Measurements from ENCODE around the gene ATP5F1D.

The ATP5F1D gene

DNA sequence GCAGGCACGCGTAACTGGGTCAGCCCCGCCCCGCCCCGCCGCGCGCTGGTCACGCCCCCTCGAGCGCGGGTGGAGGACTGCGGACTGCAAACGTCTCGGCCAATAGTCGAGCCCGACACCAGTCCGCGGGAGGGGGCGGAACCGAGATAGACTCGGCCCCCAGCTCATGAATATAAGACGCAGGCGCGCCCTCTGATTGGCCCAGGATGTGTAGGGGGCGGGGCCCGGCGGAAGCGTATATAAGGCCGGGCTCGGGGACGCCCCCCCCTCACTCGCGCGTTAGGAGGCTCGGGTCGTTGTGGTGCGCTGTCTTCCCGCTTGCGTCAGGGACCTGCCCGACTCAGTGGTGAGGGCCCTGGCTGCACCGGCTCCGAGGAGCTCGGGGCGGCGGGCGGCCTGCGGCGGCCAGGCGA, 27.5 kb downstream of the ATP5F1D start, which contains the start of gene CIRBP:
Gene CIRBP (plus strand): TSS at position 268 of the 413 bp plus-strand sequence. CDS start 1,602 bp downstream, outside the sequence.
- Histone ChIP-seq H3K4me3 (ENCODE audit: low read depth, low read length) (peak within 1 kb of the TSS; percentile 93), H3K27ac (ENCODE audit: low read depth, low read length) (peak within 1 kb of the TSS; percentile 98), H3K79me2 (ENCODE audit: control insufficient read depth, insufficient read depth, low read length, unreplicated experiment) (peaks cover 43% of the 10 kb centered on the region), H3K4me1 (ENCODE audit: control insufficient read depth, insufficient read depth, low read length, unreplicated experiment) (peaks cover 50% of the 10 kb centered on the region), H3K36me3 (ENCODE audit: insufficient read depth, low read length) (peaks cover 27% of the 10 kb centered on the region; the same call in 1 of the 2 replicates), H2AFZ (ENCODE audit: low read length, unreplicated experiment) (no peak within 1 kb of the TSS), H3K27me3 (ENCODE audit: insufficient read depth, low read length) (no peaks in the 10 kb centered on the region)

DNA sequence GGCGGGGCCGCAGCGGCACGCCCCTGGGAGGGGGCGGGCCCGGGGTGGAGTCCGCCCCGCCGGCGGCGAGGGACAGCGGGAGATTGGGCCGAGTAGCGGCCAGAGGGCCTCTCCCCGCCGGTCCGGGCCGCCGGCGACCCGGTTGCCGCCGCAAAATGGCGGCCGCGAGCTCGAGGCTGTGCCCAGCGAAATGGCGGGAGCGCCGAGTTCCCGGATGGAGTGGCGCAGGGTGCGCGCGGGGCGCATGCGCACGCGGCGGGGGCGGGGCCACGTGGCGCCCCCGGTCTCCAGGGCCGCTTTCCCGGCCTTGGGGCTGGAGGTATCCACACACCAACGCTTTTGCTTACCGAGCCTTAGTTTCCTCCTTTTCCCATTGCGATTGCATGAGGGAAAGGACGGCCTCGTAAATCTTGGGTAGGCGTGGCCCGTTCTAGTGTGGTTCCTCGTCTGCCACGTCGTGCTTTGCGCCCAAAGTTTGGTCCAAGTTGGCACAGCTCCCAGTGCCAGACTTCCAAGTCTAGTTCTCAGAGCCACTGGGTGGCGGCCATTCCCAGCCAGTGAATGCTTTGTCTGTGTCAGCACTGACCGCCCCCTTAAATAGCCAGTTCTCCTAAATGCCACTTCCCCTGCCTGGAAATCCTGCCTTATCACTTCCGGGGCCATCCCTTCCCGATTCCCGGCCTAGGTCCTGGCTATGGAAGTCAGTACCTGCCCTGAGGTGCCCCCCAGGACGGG, 28.1 kb downstream of the ATP5F1D start:
- Histone ChIP-seq H3K27ac (ENCODE audit: low read depth, low read length) (peak overlapping the region; percentile 98), H3K4me1 (ENCODE audit: control insufficient read depth, insufficient read depth, low read length, unreplicated experiment) (peaks cover 51% of the 10 kb centered on the region), H2AFZ (ENCODE audit: low read length, unreplicated experiment) (no peak overlapping the region), H3K79me2 (ENCODE audit: control insufficient read depth, insufficient read depth, low read length, unreplicated experiment) (peaks cover 49% of the 10 kb centered on the region), H3K36me3 (ENCODE audit: insufficient read depth, low read length) (peaks cover 29% of the 10 kb centered on the region; the same call in 1 of the 2 replicates), H3K27me3 (ENCODE audit: insufficient read depth, low read length) (no peaks in the 10 kb centered on the region), H3K4me3 (ENCODE audit: low read depth, low read length) (peak overlapping the region; percentile 93)

DNA sequence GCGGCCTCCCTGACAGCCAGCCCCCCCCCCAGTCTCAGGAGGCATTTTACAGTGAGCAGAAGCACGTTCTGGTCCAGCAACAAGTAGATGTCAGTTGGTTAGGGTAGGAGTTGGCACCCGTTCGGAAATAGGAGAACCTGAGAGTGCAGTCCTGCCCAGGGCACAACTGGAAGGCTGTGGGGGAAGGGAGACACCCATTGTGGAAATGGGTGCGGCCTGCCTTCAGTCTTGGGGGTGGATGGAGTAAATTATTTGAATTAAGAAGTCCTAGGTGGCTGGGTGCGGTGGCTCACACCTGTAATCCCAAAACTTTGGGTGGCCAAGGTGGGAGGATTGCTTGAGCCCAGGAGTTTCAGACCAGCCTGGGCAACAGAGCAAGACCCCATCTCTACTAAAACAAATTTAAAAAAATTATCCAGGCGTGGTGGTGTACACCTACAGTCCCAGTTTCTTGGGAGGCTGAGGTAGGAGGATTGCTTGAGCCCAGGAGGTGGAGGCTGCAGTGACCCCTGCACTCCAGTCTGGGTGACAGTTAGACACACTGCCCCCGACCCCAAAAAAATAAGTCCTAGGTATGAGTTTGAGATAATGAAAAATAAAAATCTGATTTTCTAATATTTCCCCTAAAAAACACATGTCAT, 28.8 kb downstream of the ATP5F1D start:
- H3K4me1 ChIP-seq (ENCODE audit: control insufficient read depth, insufficient read depth, low read length, unreplicated experiment), result peaks cover 48% of the 10 kb centered on the region
- H3K27me3 ChIP-seq (ENCODE audit: insufficient read depth, low read length), result no peaks in the 10 kb centered on the region
- peaks cover 49% of the 10 kb centered on the region for H3K79me2 ChIP-seq (ENCODE audit: control insufficient read depth, insufficient read depth, low read length, unreplicated experiment)
- H2AFZ ChIP-seq (ENCODE audit: low read length, unreplicated experiment), result no peak overlapping the region
- peak overlapping the region; percentile 98 for H3K27ac ChIP-seq (ENCODE audit: low read depth, low read length)
- peaks cover 29% of the 10 kb centered on the region; the same call in 1 of the 2 replicates for H3K36me3 ChIP-seq (ENCODE audit: insufficient read depth, low read length)
- H3K4me3 ChIP-seq (ENCODE audit: low read depth, low read length), result peak overlapping the region; percentile 93

DNA sequence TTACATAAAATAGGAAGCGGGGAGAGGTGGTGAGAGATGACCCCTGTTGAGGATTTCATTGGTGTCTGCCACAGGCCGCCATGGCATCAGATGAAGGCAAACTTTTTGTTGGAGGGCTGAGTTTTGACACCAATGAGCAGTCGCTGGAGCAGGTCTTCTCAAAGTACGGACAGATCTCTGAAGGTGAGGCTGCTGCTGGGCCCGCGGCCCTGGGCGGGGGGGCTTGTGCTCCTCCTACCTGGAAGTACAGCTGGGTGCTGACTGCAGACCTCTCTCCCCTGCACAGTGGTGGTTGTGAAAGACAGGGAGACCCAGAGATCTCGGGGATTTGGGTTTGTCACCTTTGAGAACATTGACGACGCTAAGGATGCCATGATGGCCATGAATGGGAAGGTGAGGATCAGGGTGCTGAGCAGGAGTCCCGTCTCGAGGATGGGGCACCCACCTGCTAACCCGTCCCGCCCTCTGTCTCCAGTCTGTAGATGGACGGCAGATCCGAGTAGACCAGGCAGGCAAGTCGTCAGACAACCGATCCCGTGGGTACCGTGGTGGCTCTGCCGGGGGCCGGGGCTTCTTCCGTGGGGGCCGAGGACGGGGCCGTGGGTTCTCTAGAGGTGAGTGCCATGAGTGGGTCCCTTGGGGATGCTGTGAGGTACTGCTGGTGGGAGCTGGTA, 29.4 kb downstream of the ATP5F1D start:
- peaks cover 29% of the 10 kb centered on the region; the same call in 1 of the 2 replicates for H3K36me3 ChIP-seq (ENCODE audit: insufficient read depth, low read length)

DNA sequence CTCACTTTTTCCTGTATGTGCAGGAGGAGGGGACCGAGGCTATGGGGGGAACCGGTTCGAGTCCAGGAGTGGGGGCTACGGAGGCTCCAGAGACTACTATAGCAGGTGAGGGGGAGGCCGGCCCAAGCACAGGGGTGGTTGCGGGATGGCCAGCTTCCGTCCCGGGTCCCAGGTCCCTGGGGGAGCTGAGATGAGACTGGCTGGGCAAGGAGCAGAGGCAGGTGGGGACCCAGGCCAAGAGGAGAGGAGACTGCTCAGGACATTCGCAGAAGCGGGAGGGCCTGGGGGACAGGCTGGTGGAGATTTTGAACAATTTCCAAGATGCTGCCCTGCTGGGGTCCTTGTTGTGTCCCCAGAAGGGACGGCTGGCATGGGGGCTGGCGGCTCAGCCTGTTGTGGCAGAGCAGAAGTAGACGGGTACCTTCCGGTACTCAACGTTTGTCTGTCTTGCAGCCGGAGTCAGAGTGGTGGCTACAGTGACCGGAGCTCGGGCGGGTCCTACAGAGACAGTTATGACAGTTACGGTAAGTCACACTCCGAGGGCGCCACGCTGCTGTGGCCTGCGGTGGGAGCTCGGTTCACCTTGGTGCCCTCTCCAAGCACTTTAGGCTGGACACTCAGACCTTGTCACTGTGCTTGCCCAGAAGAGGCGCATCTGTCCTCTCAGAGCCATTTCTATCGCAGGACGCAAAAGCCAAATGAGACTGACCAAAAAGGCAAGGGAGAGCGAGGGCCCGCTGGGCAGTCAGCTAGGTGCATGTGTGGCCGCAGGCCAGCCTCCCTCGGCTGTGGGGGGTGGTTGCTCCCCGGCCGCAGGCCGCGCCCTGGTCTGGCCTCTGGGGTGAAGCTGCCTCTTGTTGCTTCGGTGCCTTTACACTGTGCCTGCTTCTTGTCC, 30.2 kb downstream of the ATP5F1D start:
- Histone ChIP-seq H3K4me3 (ENCODE audit: low read depth, low read length) (peak overlapping the region; percentile 93; the same call in 1 of the 2 replicates), H2AFZ (ENCODE audit: low read length, unreplicated experiment) (no peak overlapping the region), H3K36me3 (ENCODE audit: insufficient read depth, low read length) (peaks cover 29% of the 10 kb centered on the region; the same call in 1 of the 2 replicates), H3K27ac (ENCODE audit: low read depth, low read length) (no peak overlapping the region), H3K4me1 (ENCODE audit: control insufficient read depth, insufficient read depth, low read length, unreplicated experiment) (peaks cover 45% of the 10 kb centered on the region), H3K79me2 (ENCODE audit: control insufficient read depth, insufficient read depth, low read length, unreplicated experiment) (peaks cover 57% of the 10 kb centered on the region), H3K27me3 (ENCODE audit: insufficient read depth, low read length) (no peaks in the 10 kb centered on the region)

More for the DNA sequence above, 29.4 kb downstream of the ATP5F1D start:
- peak overlapping the region; percentile 93 for H3K4me3 ChIP-seq (ENCODE audit: low read depth, low read length)
- H3K79me2 ChIP-seq (ENCODE audit: control insufficient read depth, insufficient read depth, low read length, unreplicated experiment), result peaks cover 49% of the 10 kb centered on the region
- no peaks in the 10 kb centered on the region for H3K27me3 ChIP-seq (ENCODE audit: insufficient read depth, low read length)
- H2AFZ ChIP-seq (ENCODE audit: low read length, unreplicated experiment), result no peak overlapping the region
- H3K4me1 ChIP-seq (ENCODE audit: control insufficient read depth, insufficient read depth, low read length, unreplicated experiment), result peaks cover 45% of the 10 kb centered on the region
- H3K27ac ChIP-seq (ENCODE audit: low read depth, low read length), result peak overlapping the region; percentile 98

DNA sequence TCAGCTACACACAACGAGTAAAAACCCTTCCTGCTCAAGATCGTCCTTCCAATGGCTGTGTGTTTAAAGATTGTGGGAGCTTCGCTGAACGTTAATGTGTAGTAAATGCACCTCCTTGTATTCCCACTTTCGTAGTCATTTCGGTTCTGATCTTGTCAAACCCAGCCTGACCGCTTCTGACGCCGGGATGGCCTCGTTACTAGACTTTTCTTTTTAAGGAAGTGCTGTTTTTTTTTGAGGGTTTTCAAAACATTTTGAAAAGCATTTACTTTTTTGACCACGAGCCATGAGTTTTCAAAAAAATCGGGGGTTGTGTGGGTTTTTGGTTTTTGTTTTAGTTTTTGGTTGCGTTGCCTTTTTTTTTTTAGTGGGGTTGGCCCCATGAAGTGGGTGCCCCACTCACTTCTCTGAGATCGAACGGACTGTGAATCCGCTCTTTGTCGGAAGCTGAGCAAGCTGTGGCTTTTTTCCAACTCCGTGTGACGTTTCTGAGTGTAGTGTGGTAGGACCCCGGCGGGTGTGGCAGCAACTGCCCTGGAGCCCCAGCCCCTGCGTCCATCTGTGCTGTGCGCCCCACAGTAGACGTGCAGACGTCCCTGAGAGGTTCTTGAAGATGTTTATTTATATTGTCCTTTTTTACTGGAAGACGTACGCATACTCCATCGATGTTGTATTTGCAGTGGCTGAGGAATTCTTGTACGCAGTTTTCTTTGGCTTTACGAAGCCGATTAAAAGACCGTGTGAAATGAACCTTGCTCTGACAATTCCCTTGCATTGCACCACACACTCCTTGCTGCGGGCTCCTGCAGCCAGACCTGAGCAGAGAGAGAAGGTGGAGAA, 31.1 kb downstream of the ATP5F1D start:
- H3K27ac ChIP-seq (ENCODE audit: low read depth, low read length), result no peak overlapping the region
- H3K36me3 ChIP-seq (ENCODE audit: insufficient read depth, low read length), result peaks cover 29% of the 10 kb centered on the region; the same call in 1 of the 2 replicates
- peaks cover 43% of the 10 kb centered on the region for H3K4me1 ChIP-seq (ENCODE audit: control insufficient read depth, insufficient read depth, low read length, unreplicated experiment)
- no peaks in the 10 kb centered on the region for H3K27me3 ChIP-seq (ENCODE audit: insufficient read depth, low read length)
- no peak overlapping the region for H2AFZ ChIP-seq (ENCODE audit: low read length, unreplicated experiment)
- H3K79me2 ChIP-seq (ENCODE audit: control insufficient read depth, insufficient read depth, low read length, unreplicated experiment), result peaks cover 59% of the 10 kb centered on the region
- no peak overlapping the region for H3K4me3 ChIP-seq (ENCODE audit: low read depth, low read length)

DNA sequence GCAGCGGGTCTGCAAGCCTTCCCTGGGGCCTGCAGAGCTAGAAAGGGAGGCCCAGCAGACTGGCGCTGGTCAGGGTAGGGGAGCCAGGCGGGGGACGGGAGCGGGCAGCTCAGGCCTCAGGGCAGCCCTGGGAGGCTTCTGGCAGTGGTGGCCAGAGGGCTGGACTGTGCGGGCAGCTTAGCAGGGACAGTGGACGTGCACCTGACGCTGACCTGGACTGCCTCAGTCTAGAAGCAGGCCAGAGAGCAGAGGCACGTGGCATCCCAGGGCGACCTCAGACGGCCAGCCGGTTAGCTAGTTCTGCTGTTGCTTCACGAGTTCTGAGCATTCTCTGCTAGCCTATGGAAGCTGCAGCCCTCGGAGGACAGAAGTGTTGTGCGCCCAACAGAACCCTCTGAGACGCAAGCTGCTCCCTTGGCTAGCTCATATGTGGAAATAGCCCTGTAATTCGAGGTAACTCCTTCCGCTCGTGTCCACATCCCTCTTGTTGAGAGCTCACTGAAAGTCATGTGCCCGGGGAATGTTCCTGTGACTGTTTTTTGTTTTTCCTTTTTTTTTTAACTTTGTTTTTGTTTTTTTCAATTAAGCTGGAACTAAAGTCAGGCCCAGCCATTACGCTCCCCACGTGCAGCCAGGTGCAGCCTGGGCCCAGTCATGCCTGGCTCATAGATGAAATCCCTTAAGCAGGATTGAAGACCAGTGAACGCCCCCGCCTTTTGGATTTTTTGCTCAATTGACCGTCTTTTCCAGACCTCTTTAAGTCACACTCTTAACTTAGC, 31.9 kb downstream of the ATP5F1D start:
- Histone ChIP-seq H3K79me2 (ENCODE audit: control insufficient read depth, insufficient read depth, low read length, unreplicated experiment) (peaks cover 59% of the 10 kb centered on the region), H3K4me1 (ENCODE audit: control insufficient read depth, insufficient read depth, low read length, unreplicated experiment) (peaks cover 35% of the 10 kb centered on the region), H3K4me3 (ENCODE audit: low read depth, low read length) (no peak overlapping the region), H3K27me3 (ENCODE audit: insufficient read depth, low read length) (no peaks in the 10 kb centered on the region), H3K27ac (ENCODE audit: low read depth, low read length) (no peak overlapping the region), H3K36me3 (ENCODE audit: insufficient read depth, low read length) (peaks cover 29% of the 10 kb centered on the region; the same call in 1 of the 2 replicates), H2AFZ (ENCODE audit: low read length, unreplicated experiment) (no peak overlapping the region)

DNA sequence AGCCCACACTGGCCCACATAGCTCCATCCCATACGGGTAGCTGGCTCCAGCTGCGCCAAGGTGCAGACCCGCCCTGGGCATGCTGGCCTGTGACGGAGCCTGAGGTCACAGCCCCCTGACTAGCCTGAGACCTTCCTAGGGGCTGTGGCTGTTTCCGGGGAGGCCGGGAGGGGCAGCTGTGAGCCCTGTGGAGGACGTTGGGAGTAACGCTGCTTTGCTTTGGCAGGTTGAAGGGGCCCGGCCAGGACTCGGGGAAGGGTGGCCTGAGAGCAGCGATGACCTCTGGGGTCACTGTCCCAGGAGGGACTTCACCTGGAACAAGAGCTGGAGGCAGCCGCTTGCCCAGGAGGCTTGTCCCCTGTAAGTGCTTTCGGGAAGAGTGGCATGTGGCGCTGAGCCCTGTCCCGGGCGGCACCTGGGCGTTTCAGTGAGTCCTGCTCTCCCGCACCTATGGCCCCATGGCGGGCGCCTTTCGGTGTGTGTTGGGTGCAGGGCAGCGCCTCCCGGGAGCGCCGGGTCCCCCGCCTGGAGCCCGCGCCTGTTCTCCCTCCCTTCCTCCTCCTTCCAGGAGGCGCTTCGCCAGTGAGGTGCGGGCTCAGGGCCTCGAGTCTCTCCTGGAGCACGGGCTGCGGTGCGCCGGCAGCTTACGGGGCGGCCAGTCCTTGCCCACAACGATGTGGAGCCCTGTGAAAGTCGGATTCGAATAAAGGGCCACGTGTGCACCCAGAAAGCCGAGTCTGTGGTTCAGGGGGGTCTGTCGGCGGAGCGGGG, 32.7 kb downstream of the ATP5F1D start:
- Histone ChIP-seq H3K27ac (ENCODE audit: low read depth, low read length) (peak overlapping the region; percentile 93), H3K4me1 (ENCODE audit: control insufficient read depth, insufficient read depth, low read length, unreplicated experiment) (peaks cover 31% of the 10 kb centered on the region)

More for the DNA sequence above, 32.7 kb downstream of the ATP5F1D start:
- H3K27me3 ChIP-seq (ENCODE audit: insufficient read depth, low read length), result no peaks in the 10 kb centered on the region
- peaks cover 59% of the 10 kb centered on the region for H3K79me2 ChIP-seq (ENCODE audit: control insufficient read depth, insufficient read depth, low read length, unreplicated experiment)
- H3K36me3 ChIP-seq (ENCODE audit: insufficient read depth, low read length), result peaks cover 29% of the 10 kb centered on the region; the same call in 1 of the 2 replicates
- H3K4me3 ChIP-seq (ENCODE audit: low read depth, low read length), result peak overlapping the region; percentile 89
- H2AFZ ChIP-seq (ENCODE audit: low read length, unreplicated experiment), result no peak overlapping the region
